K562 (cell line): ENCODE results near the gene TBXAS1. TPM values are rescaled to one million over a fixed set of nuclear protein-coding genes. Genes with fewer than 3 reads are reported as not detected.

ENCODE experiments used
- ATAC-seq: fragments of 200-7000 bp; cut with Tn5 transposase; 3 replicates; pipeline ENCODE4 v1.9.1; 2020; ENCODE audit warnings: moderate library complexity
- BruUV-seq: library from RNA; stranded (reverse); fragments of 400-500 nt; replicated peaks from 2 replicates; lab custom pipeline; 2021; lab: Mats Ljungman, UMichigan
- CTCF ChIA-PET: fragments of 300-600 bp; formaldehyde crosslinking; extraction: SDS; loops from one replicate; lab custom pipeline; 2021; ENCODE audit warnings: low intra/inter-chr PET ratio; lab: Yijun Ruan, JAX
- POLR2A ChIA-PET: fragments of 300-600, 350-650 bp; sonication (Branson Sonifier 250); formaldehyde crosslinking; extraction: SDS; loops from one replicate; lab custom pipeline; 2021; ENCODE audit warnings: antibody characterized with exemption, inconsistent platforms; lab: Yijun Ruan, JAX
- DNase-seq, 4 experiments: peaks; one replicate each; pipeline versions ENCODE4 v3.0.0 to v3.0.0-alpha.2; 2011 to 2018; ENCODE audit warnings: low spot score in 3 of 4, mixed read lengths in 3 of 4; ENCODE audit errors: extremely low read depth in 1 of 4
- FAIRE-seq: peaks from 2 replicates; lab custom pipeline; 2011; peaks lifted over from hg19 to GRCh38; lab: Jason Lieb, UNC
- H2AFZ ChIP-seq: 2 replicates; pipeline ENCODE4 v1.6.0; 2011; ENCODE audit warnings: low read depth, low read length, control low read depth, inconsistent platforms
- H3K27ac ChIP-seq: fragments of 200-600 bp; 3 replicates; pipeline ENCODE4 v1.8.0; 2011; ENCODE audit warnings: low read depth, mild to moderate bottlenecking, control low read depth, inconsistent platforms, low read length, moderate library complexity, mixed read lengths; ENCODE audit errors: extremely low read depth
- H3K27me3 ChIP-seq, 2 experiments: fragments of 300-600 bp in 1 of 2; 2 replicates in 1 of 2; 3 replicates in 1 of 2; pipeline versions ENCODE4 v1.6.0 to v1.8.0; 2011; ENCODE audit warnings: inconsistent platforms in 2 of 2, low read length in 2 of 2, mild to moderate bottlenecking in 1 of 2, mixed read lengths in 1 of 2, moderate library complexity in 1 of 2; ENCODE audit not compliant: control insufficient read depth in 2 of 2, insufficient read depth in 2 of 2
- H3K36me3 ChIP-seq: fragments of 300-600 bp; 3 replicates; pipeline ENCODE4 v1.8.0; 2011; ENCODE audit warnings: mild to moderate bottlenecking, low read length, inconsistent platforms; ENCODE audit not compliant: control insufficient read depth, insufficient read depth
- H3K4me1 ChIP-seq, 2 experiments: fragments of 200-600 bp in 1 of 2; replicated peaks in 1 of 2; 2 replicates in 1 of 2; 3 replicates in 1 of 2; pipeline versions ENCODE4 v1.5.1 to v1.8.0; 2011; ENCODE audit warnings: inconsistent platforms in 2 of 2, low read length in 2 of 2, mild to moderate bottlenecking in 1 of 2, mixed read lengths in 1 of 2, moderate library complexity in 1 of 2; ENCODE audit not compliant: control insufficient read depth in 2 of 2, insufficient read depth in 2 of 2
- H3K4me2 ChIP-seq: 2 replicates; pipeline ENCODE4 v1.6.1; 2011; ENCODE audit warnings: low read length, control low read depth, inconsistent platforms, mixed read lengths; ENCODE audit not compliant: insufficient read depth
- H3K4me3 ChIP-seq: fragments of 200-600 bp; sonication (generic), shearing (Covaris generic); 2 replicates; pipeline ENCODE4 v1.5.1; 2016; ENCODE audit warnings: control low read depth, inconsistent platforms
- H3K79me2 ChIP-seq: fragments of 200-600 bp; 3 replicates; pipeline ENCODE4 v1.8.0; 2011; ENCODE audit warnings: low read length, inconsistent platforms; ENCODE audit not compliant: control insufficient read depth, insufficient read depth
- H3K9ac ChIP-seq, 2 experiments: 2 replicates each; pipeline versions ENCODE4 v1.6.0 to v1.6.1; 2011; ENCODE audit warnings: low read depth in 2 of 2, low read length in 2 of 2, control low read depth in 1 of 2, inconsistent platforms in 1 of 2, mild to moderate bottlenecking in 1 of 2, mixed read lengths in 1 of 2; ENCODE audit not compliant: insufficient read depth in 1 of 2
- H3K9me1 ChIP-seq: one replicate; pipeline ENCODE4 v1.6.0; 2011; ENCODE audit warnings: inconsistent platforms, mild to moderate bottlenecking, low read length, moderate library complexity; ENCODE audit not compliant: control insufficient read depth, insufficient read depth
- H3K9me3 ChIP-seq: replicated peaks from 2 replicates; pipeline ENCODE4 v1.5.1; 2011; ENCODE audit warnings: low read depth, low read length, inconsistent platforms; ENCODE audit not compliant: control insufficient read depth, insufficient read depth
- H4K20me1 ChIP-seq: replicated peaks from 2 replicates; pipeline ENCODE4 v1.6.1; 2011; ENCODE audit warnings: low read length, inconsistent platforms, mixed read lengths; ENCODE audit not compliant: control insufficient read depth, insufficient read depth
- BDP1 ChIP-seq: IDR thresholded peaks from 3 replicates; pipeline ENCODE4 v1.6.1; 2011; ENCODE audit not compliant: insufficient read length, insufficient read depth
- CBFA2T3 ChIP-seq: fragments of 450-650 bp; IDR thresholded peaks from 2 replicates; pipeline ENCODE4 v1.6.1; 2017
- ESRRA ChIP-seq: fragments of 450-650 bp; IDR thresholded peaks from 2 replicates; pipeline ENCODE4 v1.6.1; 2014; ENCODE audit warnings: low read depth, mild to moderate bottlenecking, moderate library complexity, borderline replicate concordance
- ETS2 ChIP-seq: IDR thresholded peaks from 2 replicates; pipeline ENCODE4 v1.6.1; 2016; ENCODE audit warnings: borderline replicate concordance, missing genetic modification characterization, mild to moderate bottlenecking, moderate library complexity, missing compliant biosample characterization; ENCODE audit not compliant: poor library complexity, severe bottlenecking
- FUS ChIP-seq: fragments of 200-400 bp; formaldehyde crosslinking; optimal IDR thresholded peaks from 2 replicates; pipeline ENCODE3; 2017; ENCODE audit warnings: low read depth, low read length
- GTF2A2 ChIP-seq: IDR thresholded peaks from 2 replicates; pipeline ENCODE4 v1.6.1; 2016; ENCODE audit warnings: mild to moderate bottlenecking, missing genetic modification characterization, missing compliant biosample characterization
- L3MBTL2 ChIP-seq: fragments of 450-650 bp; IDR thresholded peaks from 2 replicates; pipeline ENCODE4 v1.6.1; 2016; ENCODE audit warnings: mild to moderate bottlenecking, moderate library complexity
- LEF1 ChIP-seq: fragments of 450-650 bp; IDR thresholded peaks from 2 replicates; pipeline ENCODE4 v1.6.1; 2016; ENCODE audit warnings: mild to moderate bottlenecking
- MEIS2 ChIP-seq: fragments of 450-650 bp; IDR thresholded peaks from 2 replicates; pipeline ENCODE4 v1.6.1; 2014; ENCODE audit warnings: mild to moderate bottlenecking; ENCODE audit not compliant: partially characterized antibody
- NFATC3 ChIP-seq: fragments of 450-650 bp; IDR thresholded peaks from 2 replicates; pipeline ENCODE4 v1.6.1; 2017; ENCODE audit warnings: mild to moderate bottlenecking
- NR0B1 ChIP-seq: fragments of 450-650 bp; IDR thresholded peaks from one replicate; pipeline ENCODE4 v1.6.1; 2018; ENCODE audit warnings: mild to moderate bottlenecking, moderate library complexity; ENCODE audit not compliant: partially characterized antibody
- PHF8 ChIP-seq: fragments of 200-600 bp; sonication (generic); IDR thresholded peaks from 2 replicates; pipeline ENCODE4 v1.6.1; 2012; ENCODE audit warnings: mixed run types, mild to moderate bottlenecking, inconsistent platforms, low read length, moderate library complexity, borderline replicate concordance
- POLR2AphosphoS5 ChIP-seq: IDR thresholded peaks from 2 replicates; pipeline ENCODE4 v1.6.1; 2011; ENCODE audit warnings: mild to moderate bottlenecking, low read depth, low read length, moderate library complexity; ENCODE audit not compliant: control insufficient read depth, insufficient read depth
- SMARCE1 ChIP-seq: fragments of 450-650 bp; IDR thresholded peaks from 2 replicates; pipeline ENCODE4 v1.7.1; 2016; ENCODE audit warnings: mild to moderate bottlenecking
- SNIP1 ChIP-seq: fragments of 450-650 bp; IDR thresholded peaks from 2 replicates; pipeline ENCODE4 v1.7.1; 2017; ENCODE audit warnings: low read depth, mild to moderate bottlenecking
- SRSF3 ChIP-seq: fragments of 200-400 bp; formaldehyde crosslinking; IDR thresholded peaks from 2 replicates; pipeline ENCODE4 v1.6.1; 2016; ENCODE audit warnings: mild to moderate bottlenecking, low read length, moderate library complexity; ENCODE audit not compliant: insufficient read depth
- TCF3 ChIP-seq: sonication (generic); formaldehyde crosslinking; IDR thresholded peaks from 2 replicates; pipeline ENCODE4 v1.4.0; 2020; ENCODE audit warnings: mild to moderate bottlenecking, missing genetic modification reagents
- TCFL5 ChIP-seq: fragments of 250-450 bp; sonication (Bioruptor Pico); conservative IDR thresholded peaks from 2 replicates; pipeline ENCODE4 v1.6.1; 2021; ENCODE audit warnings: mild to moderate bottlenecking, moderate library complexity, matching md5 sums
- TRIM24 ChIP-seq, 2 experiments: fragments of 450-650 bp; IDR thresholded peaks; 2 replicates each; pipeline ENCODE4 v1.6.1; 2016
- ZBTB34 ChIP-seq: fragments of 250-450 bp; sonication (Bioruptor Pico); IDR thresholded peaks from 2 replicates; pipeline ENCODE4 v1.8.0; 2021; ENCODE audit warnings: mild to moderate bottlenecking, moderate library complexity
- ZNF175 ChIP-seq: fragments of 200-800 bp; sonication (Bioruptor generic); IDR thresholded peaks from 2 replicates; pipeline ENCODE4 v1.6.1; 2016; ENCODE audit warnings: low read depth, mild to moderate bottlenecking, missing genetic modification characterization, missing compliant biosample characterization
- ZNF384 ChIP-seq: IDR thresholded peaks from 2 replicates; pipeline ENCODE4 v1.6.1; 2012; ENCODE audit warnings: low read depth, low read length, improper control_type of control experiment
- ZNF408 ChIP-seq: fragments of 250-450 bp; sonication (Bioruptor Pico); IDR thresholded peaks from 2 replicates; pipeline ENCODE4 v1.4.0; 2020; ENCODE audit warnings: low read depth, mild to moderate bottlenecking, moderate library complexity
- in situ Hi-C: fragments of 300-500 bp; cut with MboI; formaldehyde crosslinking; loops from 4 replicates; pipeline ENCODE4 v1.15.0; 2018; ENCODE audit warnings: inconsistent platforms, mixed read lengths
- intact Hi-C: fragments of 100-400 bp; cut with micrococcal nuclease; formaldehyde crosslinking; loops from 2 replicates; pipeline ENCODE4 v1.14.2; 2022
- polyA plus RNA-seq, 8 experiments: library from polyadenylated mRNA; depleted of rRNA in 4 of 8; stranded (reverse) in 5 of 8; unstranded in 3 of 8; fragments of >200 nt; fragmentation: Nextera tagmentation in 2 of 8; fragmentation: Illumina TruSeq in 1 of 8; extraction: Ambion mirVana in 2 of 8; extraction: Trizol in 1 of 8; gene quantifications; 2 replicates each; pipeline versions ENCODE4 v1.2.1 to v1.2.3, GENCODE V29; 2011 to 2014; ENCODE audit warnings: inconsistent platforms in 1 of 8, missing spikeins in 1 of 8
- total RNA-seq, 7 experiments: library from RNA; depleted of rRNA in 6 of 7; stranded (reverse); fragments of >200 nt in 6 of 7; fragmentation: Illumina TruSeq in 2 of 7; extraction: Trizol in 2 of 7; gene quantifications; 2 replicates each; pipeline versions ENCODE4 v1.2.1 to v1.2.3, GENCODE V29; 2011 to 2021; ENCODE audit warnings: low replicate concordance in 1 of 7

The TBXAS1 gene
- total and polyA plus RNA-seq, 9 of the 15 experiments (the other 6 are each of a cell fraction or from before 2014, with no cell fraction given) = 1.1 to 8.3 (median 1.9) TPM

GRCh38 chr7:139908792-139909191 is 79.7 kb downstream of the TBXAS1 start:
- peaks cover 24% of the 10 kb centered on the region for H3K9me3 ChIP-seq
- H2AFZ ChIP-seq = no peak overlapping the region
- intact Hi-C loops = no loop called here
- no peaks in the 10 kb centered on the region for H3K9me1 ChIP-seq
- in situ Hi-C loops = no loop called here
- H3K4me1 ChIP-seq = peaks cover 1 to 19% of the 10 kb centered on the region in 2 experiments; a peak in 3 of 5 replicates
- no peaks in the 10 kb centered on the region for H3K27me3 ChIP-seq
- DNase-seq (peak in 2 of 4 experiments; percentile 41 to 70), FAIRE-seq (peak; percentile 6), ATAC-seq (peak; percentile 15; the same call in 1 of the 3 replicates)
- no peaks in the 10 kb centered on the region for H3K79me2 ChIP-seq
- no peak overlapping the region for H3K4me3 ChIP-seq
- BruUV-seq = no TSS peak
- no peaks in the 10 kb centered on the region for H3K36me3 ChIP-seq
- POLR2A ChIA-PET = interaction anchor here (0.8 kb wide), 2 partner anchors 8 to 9 kb away, joined by 3 read pairs; no protein-coding TSS in a partner anchor
- no peaks in the 10 kb centered on the region for H4K20me1 ChIP-seq
- H3K27ac ChIP-seq = peak overlapping the region; percentile 25; the same call in 2 of the 3 replicates
- no peak overlapping the region for H3K9ac ChIP-seq
- H3K4me2 ChIP-seq = no peak overlapping the region
- CTCF ChIA-PET = no interaction called here
- TF ChIP-seq L3MBTL2 (no peak), ZNF384 (no peak; the same call in 1 of the 2 replicates), ZBTB34 (no peak), POLR2AphosphoS5 (peak; percentile 57; the same call in 1 of the 2 replicates), ZNF408 (no peak), ESRRA (no peak), ETS2 (no peak), TCF3 (CRISPR knock-in tag) (peak; percentile 90), CBFA2T3 (peak; percentile 93), MEIS2 (peak; percentile 91), TCFL5 (no peak), FUS (no peak), PHF8 (no peak), SMARCE1 (peak; percentile 53; the same call in 1 of the 2 replicates), NFATC3 (no peak), BDP1 (no peak), LEF1 (peak; percentile 40; the same call in 1 of the 2 replicates), GTF2A2 (tag) (no peak), TRIM24 (IDR thresholded peaks at IDR 0.05) (peak; percentile 82 to 85; a peak in 3 of 4 replicates), SNIP1 (no peak), SRSF3 (no peak), NR0B1 (no peak), ZNF175 (CRISPR knock-in tag) (0 out of 2 replicates have a peak, but pooled peaks have one; percentile 31)
